K562 (cell line): ENCODE data around the gene ANXA3. TPM values are rescaled to one million over a fixed set of nuclear protein-coding genes. Genes with fewer than 3 reads are reported as not detected.

ENCODE experiments used
- BRD9 ChIP-seq: fragments of 450-650 bp; IDR thresholded peaks from 2 replicates; pipeline ENCODE4 v1.6.1; 2018; ENCODE audit warnings: low read depth; ENCODE audit not compliant: partially characterized antibody
- CHCHD3 ChIP-seq: fragments of 250-450 bp; sonication (Bioruptor Pico); IDR thresholded peaks from 2 replicates; pipeline ENCODE4 v2.1.2; 2022; ENCODE audit warnings: mild to moderate bottlenecking
- CLOCK ChIP-seq: fragments of 250-450 bp; sonication (Bioruptor Pico); IDR thresholded peaks from 2 replicates; pipeline ENCODE4 v1.4.0; 2020; ENCODE audit warnings: mild to moderate bottlenecking, moderate library complexity, borderline replicate concordance
- ELK3 ChIP-seq: fragments of 450-650 bp; formaldehyde crosslinking; IDR thresholded peaks from 2 replicates; pipeline ENCODE4 v1.4.0; 2020; ENCODE audit warnings: mild to moderate bottlenecking
- HMG20A ChIP-seq: fragments of 450-650 bp; formaldehyde crosslinking; conservative IDR thresholded peaks from 2 replicates; pipeline ENCODE4 v1.4.0; 2020; ENCODE audit warnings: mild to moderate bottlenecking, mixed read lengths
- MAFG ChIP-seq: fragments of 450-650 bp; conservative IDR thresholded peaks from 2 replicates; pipeline ENCODE4 v1.6.1; 2016; ENCODE audit warnings: missing genetic modification characterization, missing compliant biosample characterization
- MCM5 ChIP-seq: fragments of 450-650 bp; IDR thresholded peaks from 2 replicates; pipeline ENCODE4 v1.6.1; 2016; ENCODE audit warnings: low read depth
- NEUROD1 ChIP-seq: fragments of 150-350 bp; IDR thresholded peaks from 2 replicates; pipeline ENCODE4 v1.6.1; 2014; ENCODE audit warnings: borderline replicate concordance, low read length, low read depth; ENCODE audit not compliant: partially characterized antibody
- NRF1 ChIP-seq, 2 experiments: fragments of 450-650 bp; IDR thresholded peaks in 1 of 2; conservative IDR thresholded peaks in 1 of 2; 2 replicates each; pipeline ENCODE4 v1.6.1; 2014; ENCODE audit warnings: mild to moderate bottlenecking in 2 of 2
- PATZ1 ChIP-seq: fragments of 250-450 bp; sonication (Bioruptor Pico); IDR thresholded peaks from 2 replicates; pipeline ENCODE4 v1.5.0; 2020; ENCODE audit warnings: mild to moderate bottlenecking, borderline replicate concordance
- PKNOX1 ChIP-seq: fragments of 450-650 bp; IDR thresholded peaks from 2 replicates; pipeline ENCODE4 v1.6.1; 2016
- PREB ChIP-seq: sonication (generic); formaldehyde crosslinking; IDR thresholded peaks from 2 replicates; pipeline ENCODE4 v1.8.1; 2023; ENCODE audit warnings: mild to moderate bottlenecking, missing genetic modification reagents
- SP1 ChIP-seq: sonication (generic); formaldehyde crosslinking; IDR thresholded peaks from 2 replicates; pipeline ENCODE4 v1.8.1; 2022; ENCODE audit warnings: mild to moderate bottlenecking, missing genetic modification reagents
- TCF7L2 ChIP-seq: fragments of 150-350 bp; IDR thresholded peaks from 2 replicates; pipeline ENCODE4 v1.6.1; 2016; ENCODE audit warnings: low read depth, mild to moderate bottlenecking, low read length, moderate library complexity
- U2AF1 ChIP-seq: fragments of 200-400 bp; formaldehyde crosslinking; optimal IDR thresholded peaks from 2 replicates; pipeline ENCODE3; 2017; ENCODE audit warnings: mild to moderate bottlenecking, low read depth, low read length, moderate library complexity
- YY1 ChIP-seq, 3 experiments: IDR thresholded peaks; 2 replicates each; pipeline ENCODE4 v1.6.1; 2011; ENCODE audit warnings: low read length in 2 of 3, mild to moderate bottlenecking in 2 of 3, moderate library complexity in 2 of 3, borderline replicate concordance in 1 of 3, control low read depth in 1 of 3, low read depth in 1 of 3; ENCODE audit not compliant: insufficient read depth in 3 of 3, insufficient replicate concordance in 2 of 3, control insufficient read depth in 1 of 3, insufficient read length in 1 of 3; ENCODE audit errors: extremely low read depth in 1 of 3
- ZKSCAN3 ChIP-seq: fragments of 250-450 bp; sonication (Bioruptor Pico); IDR thresholded peaks from 2 replicates; pipeline ENCODE4 v1.4.0; 2020
- ZNF347 ChIP-seq: fragments of 450-650 bp; formaldehyde crosslinking; IDR thresholded peaks from 2 replicates; pipeline ENCODE4 v1.4.0; 2020; ENCODE audit warnings: low read depth, mild to moderate bottlenecking, moderate library complexity
- ZNF384 ChIP-seq: IDR thresholded peaks from 2 replicates; pipeline ENCODE4 v1.6.1; 2012; ENCODE audit warnings: low read depth, low read length, improper control_type of control experiment
- ZNF668 ChIP-seq: fragments of 250-450 bp; sonication (Bioruptor Pico); IDR thresholded peaks from 2 replicates; pipeline ENCODE4 v1.8.0; 2022; ENCODE audit warnings: mild to moderate bottlenecking, inconsistent platforms
- polyA plus RNA-seq, 8 experiments: library from polyadenylated mRNA; depleted of rRNA in 4 of 8; stranded (reverse) in 5 of 8; unstranded in 3 of 8; fragments of >200 nt; fragmentation: Nextera tagmentation in 2 of 8; fragmentation: Illumina TruSeq in 1 of 8; extraction: Ambion mirVana in 2 of 8; extraction: Trizol in 1 of 8; gene quantifications; 2 replicates each; pipeline versions ENCODE4 v1.2.1 to v1.2.3, GENCODE V29; 2011 to 2014; ENCODE audit warnings: inconsistent platforms in 1 of 8, missing spikeins in 1 of 8
- total RNA-seq, 7 experiments: library from RNA; depleted of rRNA in 6 of 7; stranded (reverse); fragments of >200 nt in 6 of 7; fragmentation: Illumina TruSeq in 2 of 7; extraction: Trizol in 2 of 7; gene quantifications; 2 replicates each; pipeline versions ENCODE4 v1.2.1 to v1.2.3, GENCODE V29; 2011 to 2021; ENCODE audit warnings: low replicate concordance in 1 of 7

Gene ANXA3
- total and polyA plus RNA-seq, 9 of the 15 experiments (the other 6 are each of a cell fraction or from before 2014, with no cell fraction given) = 6.3 to 15.5 (median 9.8) TPM

- TF ChIP-seq CHCHD3 (CRISPR knock-in tag) (no peak), PATZ1 (CRISPR knock-in tag) (no peak), CLOCK (CRISPR knock-in tag) (no peak), BRD9 (no peak), ELK3 (no peak), HMG20A (CRISPR knock-in tag) (no peak), YY1 (IDR thresholded peaks at IDR 0.05; ENCODE audit: borderline replicate concordance in 1 of 3, control insufficient read depth in 1 of 3, extremely low read depth in 1 of 3, insufficient read depth in 3 of 3, insufficient read length in 1 of 3, insufficient replicate concordance in 2 of 3, low read depth in 1 of 3, low read length in 2 of 3) (no peak), ZNF384 (no peak), SP1 (no peak), TCF7L2 (no peak), U2AF1 (no peak), MCM5 (no peak), ZNF347 (CRISPR knock-in tag) (no peak), ZKSCAN3 (CRISPR knock-in tag) (no peak), PREB (CRISPR knock-in tag) (no peak), ZNF668 (CRISPR knock-in tag) (no peak), NRF1 (conservative IDR thresholded peaks at IDR 0.05 in 1 of 2, IDR thresholded peaks at IDR 0.05 in 1 of 2) (no peak), PKNOX1 (peak; percentile 76), NEUROD1 (no peak), MAFG (tag) (no peak)
These were observed 78.5 kb downstream of the ANXA3 start (continued) for GRCh38 chr4:78629991-78630541.
